Thoracic aorta (tissue), 2 donors: ENCODE measurements around the gene S100A1. TPM values are rescaled to one million over a fixed set of nuclear protein-coding genes. Genes with fewer than 3 reads are reported as not detected.
A peak's percentile ranks its signal among the peaks of the same experiment; 100 is the strongest.
"Not testable (repeated sequence)": the region's sequence is repeated elsewhere in the genome, so short reads cannot be mapped to it uniquely, and the experiment has no call there.

ENCODE experiments used
- ATAC-seq: fragments of 150-250 bp; one replicate; pipeline ENCODE4 v1.8.0; 2017; ENCODE audit warnings: low read depth; ENCODE audit not compliant: insufficient number of reproducible peaks, low FRiP score
- DNase-seq: peaks from one replicate; pipeline ENCODE4 v3.0.0-alpha.2; 2020; ENCODE audit warnings: low spot score
- H3K27ac ChIP-seq, 2 donors: fragments of 200-600 bp; sonication (generic); 1 replicate in 1 of 2; 2 replicates in 1 of 2; pipeline ENCODE4 v1.5.1; 2016; ENCODE audit warnings: mild to moderate bottlenecking in 2 of 2, moderate library complexity in 2 of 2
- H3K27me3 ChIP-seq: fragments of 200-600 bp; sonication (generic); replicated peaks from 2 replicates; pipeline ENCODE4 v1.6.0; 2016; ENCODE audit warnings: mild to moderate bottlenecking; ENCODE audit not compliant: insufficient read depth
- H3K36me3 ChIP-seq: fragments of 200-600 bp; sonication (generic); one replicate; pipeline ENCODE4 v1.5.1; 2016
- H3K4me1 ChIP-seq, 2 donors: fragments of 200-600 bp; sonication (generic); 1 replicate in 1 of 2; 2 replicates in 1 of 2; pipeline versions ENCODE4 v1.5.1 to v1.6.0; 2016; ENCODE audit warnings: low read depth in 2 of 2, mild to moderate bottlenecking in 1 of 2; ENCODE audit not compliant: control insufficient read depth in 1 of 2
- H3K4me3 ChIP-seq: fragments of 200-600 bp; sonication (generic); 2 replicates; pipeline ENCODE4 v1.5.1; 2016; ENCODE audit warnings: mild to moderate bottlenecking
- H3K9me3 ChIP-seq: fragments of 200-600 bp; sonication (generic); 2 replicates; pipeline ENCODE4 v1.5.1; 2016
- CTCF ChIP-seq: fragments of 200-600 bp; sonication (generic); IDR thresholded peaks from one replicate; pipeline ENCODE4 v1.5.1; 2019; ENCODE audit warnings: antibody characterized with exemption
- total RNA-seq, 2 donors: library from RNA; depleted of rRNA; stranded (reverse); fragments of >200 nt; gene quantifications; one replicate each; pipeline versions ENCODE4 v1.1.0 to v1.2.3, GENCODE V29; 2016

The S100A1 gene
- total RNA-seq, 2 donors from 2014 or later, result not detected

- Histone ChIP-seq H3K36me3 (peaks cover 43% of the 10 kb centered on the region), H3K27ac (peak overlapping the region; percentile 30 to 100)
- no peak for ATAC-seq
These were observed 8.1 kb downstream of the S100A1 start for GRCh38 chr1:153636312-153636711.

GRCh38 chr1:153638261-153638660, 10.0 kb downstream of the S100A1 start:
- no peak overlapping the region for H3K27ac ChIP-seq
- ATAC-seq (no peak), DNase-seq (no peak)
- H3K27me3 ChIP-seq, result no peaks in the 10 kb centered on the region
- TF ChIP-seq CTCF, result no peak
- peaks cover 59% of the 10 kb centered on the region for H3K36me3 ChIP-seq
- H3K9me3 ChIP-seq, result no peaks in the 10 kb centered on the region
- peaks cover 17 to 33% of the 10 kb centered on the region in 2 donors for H3K4me1 ChIP-seq
- H3K4me3 ChIP-seq, result no peak overlapping the region

More at GRCh38 chr1:153636312-153636711, 8.1 kb downstream of the S100A1 start:
- Histone ChIP-seq H3K4me1 (peaks cover 20 to 33% of the 10 kb centered on the region in 2 donors), H3K9me3 (no peaks in the 10 kb centered on the region), H3K4me3 (no peak overlapping the region), H3K27me3 (no peaks in the 10 kb centered on the region)
- TF ChIP-seq CTCF, result no peak
- no peak for DNase-seq

- Histone ChIP-seq H3K36me3 (peaks cover 62% of the 10 kb centered on the region), H3K27me3 (no peaks in the 10 kb centered on the region), H3K4me3 (no peak overlapping the region), H3K4me1 (peaks cover 18 to 30% of the 10 kb centered on the region in 2 donors), H3K9me3 (no peaks in the 10 kb centered on the region), H3K27ac (no peak overlapping the region)
- no peak for TF ChIP-seq CTCF
- DNase-seq, result no peak
- no peak for ATAC-seq
These were observed 11.0 kb downstream of the S100A1 start for GRCh38 chr1:153639280-153639679.

GRCh38 chr1:153640213-153640612, 12.0 kb downstream of the S100A1 start:
- H3K27ac ChIP-seq, H3K9me3 ChIP-seq, DNase-seq, ATAC-seq, H3K27me3 ChIP-seq, H3K4me3 ChIP-seq: not testable (repeated sequence)
- peaks cover 69% of the 10 kb centered on the region for H3K36me3 ChIP-seq
- peaks cover 14 to 25% of the 10 kb centered on the region in 2 donors for H3K4me1 ChIP-seq

DNA sequence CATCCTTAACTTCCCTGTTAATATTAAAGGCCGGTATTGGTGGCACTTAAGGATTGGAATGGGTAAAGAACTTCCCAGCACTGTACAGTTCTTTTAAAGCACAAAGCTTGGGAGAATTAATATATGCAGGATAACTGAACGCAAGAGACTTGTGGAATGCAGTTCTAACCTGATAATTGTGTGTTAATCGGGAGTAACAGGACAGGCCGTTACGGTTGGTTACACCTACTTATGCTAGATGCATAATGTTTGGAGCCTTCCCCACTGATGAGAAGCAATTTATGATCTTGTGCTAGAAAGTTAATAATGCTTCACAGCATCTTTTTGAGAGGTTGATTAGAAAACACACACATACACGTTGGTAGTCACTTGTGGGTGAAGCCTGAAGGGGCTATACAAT, 12.6 kb downstream of the S100A1 start:
- Histone ChIP-seq H3K9me3 (no peaks in the 10 kb centered on the region), H3K27me3 (no peaks in the 10 kb centered on the region), H3K4me3 (no peak overlapping the region), H3K4me1 (peaks cover 8 to 19% of the 10 kb centered on the region in 2 donors), H3K36me3 (peaks cover 75% of the 10 kb centered on the region), H3K27ac (no peak overlapping the region)
- ATAC-seq, result no peak
- DNase-seq, result no peak
- no peak for TF ChIP-seq CTCF

- Histone ChIP-seq H3K27me3 (no peaks in the 10 kb centered on the region), H3K4me3 (no peak overlapping the region), H3K4me1 (peaks cover 6% of the 10 kb centered on the region in 2 donors), H3K27ac (no peak overlapping the region), H3K36me3 (peaks cover 72% of the 10 kb centered on the region), H3K9me3 (no peaks in the 10 kb centered on the region)
- no peak for TF ChIP-seq CTCF
- DNase-seq (no peak), ATAC-seq (no peak)
These were observed 13.9 kb downstream of the S100A1 start for GRCh38 chr1:153642161-153642560.
